ENCODE measurements around the gene HEATR3.

Gene HEATR3

GRCh38 chr16:50038756-50039529 lies 26.8 kb upstream of the HEATR3 start:
- DNase-seq (ENCODE audit: low read depth), result no peak
- H3K4me3 ChIP-seq (ENCODE audit: low read depth, low read length), result no peak overlapping the region
- no peak for TF ChIP-seq CTCF (IDR thresholded peaks at IDR 0.05; ENCODE audit: low read depth, low read length, missing control alignments)

GRCh38 chr16:50040018-50040417 lies 25.8 kb upstream of the HEATR3 start:
- DNase-seq (ENCODE audit: low read depth), result no peak
- H3K4me3 ChIP-seq (ENCODE audit: low read depth, low read length), result no peak overlapping the region
- no peak for TF ChIP-seq CTCF (IDR thresholded peaks at IDR 0.05; ENCODE audit: low read depth, low read length, missing control alignments)

- no peak for TF ChIP-seq CTCF (IDR thresholded peaks at IDR 0.05; ENCODE audit: low read depth, low read length, missing control alignments)
- DNase-seq (ENCODE audit: low read depth), result no peak
- H3K4me3 ChIP-seq (ENCODE audit: low read depth, low read length), result no peak overlapping the region
Measured at GRCh38 chr16:50040710-50041109, 25.1 kb upstream of the HEATR3 start.

GRCh38 chr16:50043358-50043757 lies 22.4 kb upstream of the HEATR3 start:
- no peak overlapping the region for H3K4me3 ChIP-seq (ENCODE audit: low read depth, low read length)
- no peak for TF ChIP-seq CTCF (IDR thresholded peaks at IDR 0.05; ENCODE audit: low read depth, low read length, missing control alignments)
- DNase-seq (ENCODE audit: low read depth), result no peak

GRCh38 chr16:50045412-50045811 lies 20.4 kb upstream of the HEATR3 start:
- DNase-seq (ENCODE audit: low read depth), result no peak
- H3K4me3 ChIP-seq (ENCODE audit: low read depth, low read length), result no peak overlapping the region
- no peak for TF ChIP-seq CTCF (IDR thresholded peaks at IDR 0.05; ENCODE audit: low read depth, low read length, missing control alignments)

- TF ChIP-seq CTCF (IDR thresholded peaks at IDR 0.05; ENCODE audit: low read depth, low read length, missing control alignments), result no peak
- H3K4me3 ChIP-seq (ENCODE audit: low read depth, low read length), result no peak overlapping the region
- DNase-seq (ENCODE audit: low read depth), result no peak
Measured at GRCh38 chr16:50046853-50047252, 18.9 kb upstream of the HEATR3 start.

GRCh38 chr16:50047864-50048263 lies 17.9 kb upstream of the HEATR3 start:
- DNase-seq (ENCODE audit: low read depth), result no peak

More at GRCh38 chr16:50047864-50048263, 17.9 kb upstream of the HEATR3 start:
- H3K4me3 ChIP-seq (ENCODE audit: low read depth, low read length), result no peak overlapping the region
- no peak for TF ChIP-seq CTCF (IDR thresholded peaks at IDR 0.05; ENCODE audit: low read depth, low read length, missing control alignments)
